ENCODE results near the gene ZNF490.
"Not testable (repeated sequence)": the region's sequence is repeated elsewhere in the genome, so short reads cannot be mapped to it uniquely, and the experiment has no call there.

ZNF490 gene

DNA sequence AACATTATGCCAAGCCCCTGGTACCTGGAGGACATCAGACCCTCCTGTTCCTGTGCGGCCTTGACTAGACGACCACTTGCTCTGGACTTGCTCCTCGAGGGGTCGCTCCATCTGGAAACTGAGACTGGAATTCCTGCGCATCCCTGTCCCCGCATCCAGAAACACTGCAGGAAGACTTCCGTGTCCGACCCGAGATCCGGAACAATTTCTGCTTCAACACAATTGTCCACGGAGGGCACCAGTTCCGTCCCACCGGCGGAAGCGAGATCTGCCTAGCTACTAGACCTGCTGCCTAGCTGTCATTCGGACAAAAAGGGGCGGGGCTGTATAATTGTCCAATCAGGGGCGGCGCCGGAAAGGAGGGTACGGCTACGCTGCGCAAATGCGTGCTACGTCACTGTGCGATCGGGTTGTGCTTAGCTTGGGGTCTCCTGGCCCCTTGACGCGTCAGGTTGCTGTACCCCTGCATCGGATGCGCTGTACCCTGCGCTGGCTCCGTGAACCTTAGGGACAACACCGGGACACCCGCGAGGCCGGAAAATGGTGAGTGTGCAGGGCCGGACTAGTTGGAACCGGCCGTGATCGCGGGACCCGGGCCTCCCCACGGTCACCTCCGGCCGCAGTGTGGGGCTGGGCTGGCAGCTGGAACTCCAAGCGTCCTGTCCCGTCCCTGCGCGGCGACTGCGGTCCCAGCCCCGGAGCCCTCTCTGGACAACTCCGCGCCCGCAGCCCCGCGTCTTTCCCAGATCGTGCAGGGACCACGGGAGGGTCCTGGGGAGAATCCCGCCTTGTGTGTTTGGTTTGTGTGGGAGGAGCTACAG, at the start of gene ZNF490, which contains the start of gene ZNF791:
Gene ZNF490 (minus strand): TSS at position 274 of the 821 bp plus-strand sequence. CDS start 133 bp downstream, at position 141.
Gene ZNF791 (plus strand): TSS at position 381 of the 821 bp plus-strand sequence. CDS start 160 bp downstream, at position 541.
- peak; percentile 99 to 100 for DNase-seq

GRCh38 chr19:12657966-12658365, 47.4 kb upstream of the ZNF490 start:
- DNase-seq, result no peak

DNA sequence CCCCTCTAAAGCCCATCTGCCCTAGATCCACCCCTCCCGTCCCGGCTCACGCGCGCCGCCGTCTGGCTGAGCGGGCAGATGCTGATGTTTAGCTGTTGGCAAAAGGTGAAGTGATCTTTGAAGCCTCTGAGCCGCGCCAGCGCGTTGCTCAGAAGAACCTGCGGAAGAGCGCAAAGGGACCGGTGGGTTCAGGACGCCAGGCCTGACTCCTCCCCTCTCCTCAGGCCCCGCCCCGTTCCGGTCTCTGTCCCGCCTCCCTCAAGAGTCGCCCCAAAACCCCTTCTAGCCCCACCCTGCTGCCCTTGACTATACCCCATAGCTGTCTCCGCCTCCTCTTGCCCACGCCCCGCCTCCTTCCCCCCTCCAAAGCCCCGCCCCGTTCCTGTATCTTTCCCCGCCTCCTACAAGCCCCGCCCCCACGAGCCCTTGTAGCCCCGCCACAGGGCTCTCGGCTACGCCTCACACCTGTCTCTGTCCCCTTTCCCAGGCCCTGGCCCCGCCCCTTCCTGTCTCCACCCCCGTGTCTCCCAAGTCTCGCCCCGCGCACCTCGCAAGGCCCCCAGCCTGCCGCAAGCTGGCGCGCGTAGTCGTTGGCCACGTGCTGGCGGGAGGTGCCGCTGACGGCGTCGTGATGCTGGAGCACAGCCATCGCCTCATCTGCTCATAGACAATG, 46.4 kb upstream of the ZNF490 start:
- no peak for DNase-seq

DNA sequence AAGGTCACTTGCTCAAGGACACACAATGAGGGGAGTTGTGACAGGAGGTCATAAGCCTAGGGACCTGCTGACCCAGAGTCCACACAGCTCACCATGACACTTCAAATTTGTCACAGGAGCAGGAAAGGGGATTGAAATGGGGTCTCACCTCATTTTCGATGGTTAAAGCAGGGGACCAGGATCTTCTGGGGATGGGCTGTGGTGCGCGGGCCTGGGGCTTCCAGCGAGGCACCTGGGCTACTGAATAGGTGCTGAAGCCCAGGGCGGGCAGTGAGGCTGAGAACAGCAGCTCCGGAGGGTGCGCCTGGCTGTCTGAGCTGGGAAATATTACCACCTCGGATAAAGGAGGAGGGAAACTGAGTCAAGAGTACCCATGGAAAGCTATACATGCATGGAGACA, 44.9 kb upstream of the ZNF490 start:
- no peak for DNase-seq

DNA sequence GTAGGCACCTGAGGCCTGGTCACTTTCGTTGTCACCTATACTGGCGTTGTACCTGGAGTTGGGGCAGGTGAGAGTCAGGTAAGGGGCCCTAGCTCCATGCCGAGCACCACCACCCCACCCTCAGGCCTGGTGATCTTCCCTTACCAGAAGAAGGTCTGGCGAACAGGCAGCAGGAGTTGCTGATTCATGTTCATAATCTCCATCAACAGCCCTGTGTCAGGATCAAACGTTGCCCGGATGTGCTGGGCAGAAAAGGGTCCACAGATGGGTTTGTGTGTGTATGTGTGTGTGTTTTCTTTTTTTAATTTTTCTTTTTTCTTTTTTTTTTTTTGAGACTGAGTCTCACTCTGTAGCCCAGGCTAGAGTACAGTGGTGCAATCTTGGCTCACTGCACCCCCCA, 41.6 kb upstream of the ZNF490 start:
- DNase-seq, result no peak

DNA sequence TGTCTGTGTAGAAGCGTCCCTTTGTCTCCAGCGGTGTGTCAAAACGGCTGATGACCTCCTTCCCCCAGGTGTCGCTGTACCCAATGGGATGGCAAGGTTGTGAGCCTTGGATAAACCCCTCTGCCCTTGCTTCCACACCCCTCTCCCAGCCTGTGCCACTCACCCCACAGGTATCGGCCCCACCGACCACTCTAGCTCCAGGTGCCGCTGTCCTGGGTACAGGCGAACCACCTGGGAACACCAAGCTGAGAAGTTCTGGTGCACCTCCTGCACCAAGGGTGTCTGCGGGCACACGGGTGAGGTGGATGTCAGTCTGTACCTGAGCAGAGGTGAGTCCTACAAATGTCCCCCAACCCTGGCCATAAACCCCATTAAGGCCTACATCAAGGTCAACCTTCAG, 39.3 kb upstream of the ZNF490 start:
- no peak for DNase-seq

GRCh38 chr19:12648088-12648487, 37.5 kb upstream of the ZNF490 start:
- DNase-seq, result no peak

- no peak for DNase-seq
Observed at GRCh38 chr19:12647490-12648071, 37.0 kb upstream of the ZNF490 start.

GRCh38 chr19:12647047-12647446, 36.4 kb upstream of the ZNF490 start:
- no peak for DNase-seq

DNA sequence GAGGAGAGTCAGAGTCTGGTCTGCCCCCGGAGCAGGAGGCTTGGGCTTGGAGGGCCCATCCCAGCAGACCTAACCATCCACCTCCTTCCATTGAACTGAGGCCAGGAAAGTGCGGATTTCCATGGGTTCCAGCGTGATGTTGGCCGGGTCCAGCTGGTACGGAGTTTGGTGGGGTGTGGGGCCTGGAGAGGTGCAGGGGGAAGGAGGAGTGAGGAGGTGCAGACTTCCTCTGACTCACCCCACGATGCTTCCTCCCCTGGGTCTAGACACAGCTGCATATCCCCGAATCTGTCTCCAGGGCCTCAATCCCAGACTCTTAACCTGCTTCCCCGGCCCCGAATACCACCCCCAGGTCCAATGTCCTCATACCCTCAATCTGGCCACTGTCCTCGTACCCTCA, 35.9 kb upstream of the ZNF490 start:
- no peak for DNase-seq

- DNase-seq, result not testable (repeated sequence)
Observed at GRCh38 chr19:12643716-12644115, 33.1 kb upstream of the ZNF490 start.

GRCh38 chr19:12642506-12642905, 31.9 kb upstream of the ZNF490 start:
- no peak for DNase-seq

DNA sequence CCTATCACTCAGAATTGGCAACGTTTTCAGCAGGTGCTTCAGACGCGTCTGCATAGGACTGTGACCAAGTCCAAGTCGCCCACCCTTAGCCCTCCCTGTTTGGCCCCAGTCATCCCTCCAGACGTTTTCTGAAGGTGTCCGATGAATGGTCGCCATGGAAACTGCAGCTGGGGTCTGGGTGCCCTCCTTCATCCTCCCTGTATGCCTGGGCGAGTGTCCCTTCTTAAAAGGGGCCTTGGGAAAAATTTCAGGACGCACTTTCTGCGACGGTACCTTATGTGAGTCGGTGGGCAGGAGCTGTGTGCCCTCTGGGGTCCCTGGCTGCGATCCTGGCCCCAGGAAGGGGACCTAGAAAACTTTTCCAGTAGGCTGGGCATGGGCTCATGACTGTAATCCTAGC, 30.8 kb upstream of the ZNF490 start:
- no peak for DNase-seq

GRCh38 chr19:12639901-12640613, 29.4 kb upstream of the ZNF490 start:
- peak; percentile 46 to 65 for DNase-seq

DNA sequence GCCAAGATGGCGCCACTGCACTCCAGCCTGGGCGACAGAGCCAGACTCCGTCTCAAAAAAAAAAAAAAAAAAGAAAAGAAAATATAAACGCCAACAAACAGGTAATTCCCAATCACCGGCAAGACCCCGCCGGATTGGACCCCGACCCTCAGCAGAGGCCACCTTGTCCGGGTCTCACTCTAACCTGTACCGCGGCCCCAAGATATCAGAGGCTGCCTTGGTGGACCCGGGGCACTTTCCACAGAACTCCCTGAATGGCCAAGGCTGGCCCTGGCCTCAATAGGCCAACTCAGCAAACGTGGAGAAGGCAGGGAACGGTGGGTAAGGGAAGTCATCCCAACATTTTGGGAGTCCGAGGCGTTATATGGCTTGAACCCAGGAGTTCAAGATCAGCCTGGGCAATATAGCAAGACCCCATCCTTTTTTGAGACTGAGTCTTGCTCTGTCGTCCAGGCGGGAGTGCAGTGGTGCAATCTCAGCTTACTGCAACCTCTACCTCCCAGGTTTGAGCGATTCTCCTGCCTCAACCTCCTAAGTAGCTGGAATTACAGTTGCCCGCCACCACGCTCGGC, 28.1 kb upstream of the ZNF490 start:
- DNase-seq, result no peak

- DNase-seq, result no peak
Observed at GRCh38 chr19:12636631-12637030, 26.0 kb upstream of the ZNF490 start.

DNA sequence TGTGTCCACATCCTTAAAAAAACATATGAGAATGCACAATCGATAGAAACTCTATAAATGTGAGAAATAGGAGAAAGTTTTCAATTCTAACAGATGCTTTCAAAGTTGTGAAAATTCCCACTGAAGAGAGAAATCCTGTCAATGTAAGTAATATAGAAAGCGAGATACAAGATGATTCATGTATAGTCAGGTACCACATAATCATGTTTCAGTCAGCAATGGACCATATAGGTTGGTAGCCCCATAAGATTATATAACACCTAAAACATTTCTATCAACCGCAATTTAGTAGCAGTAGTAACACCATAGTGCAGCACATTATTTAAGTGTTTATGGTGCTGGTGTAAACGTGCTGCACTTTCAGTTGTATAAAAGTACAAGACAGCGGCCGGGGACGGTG, 18.6 kb upstream of the ZNF490 start:
- no peak for DNase-seq

DNA sequence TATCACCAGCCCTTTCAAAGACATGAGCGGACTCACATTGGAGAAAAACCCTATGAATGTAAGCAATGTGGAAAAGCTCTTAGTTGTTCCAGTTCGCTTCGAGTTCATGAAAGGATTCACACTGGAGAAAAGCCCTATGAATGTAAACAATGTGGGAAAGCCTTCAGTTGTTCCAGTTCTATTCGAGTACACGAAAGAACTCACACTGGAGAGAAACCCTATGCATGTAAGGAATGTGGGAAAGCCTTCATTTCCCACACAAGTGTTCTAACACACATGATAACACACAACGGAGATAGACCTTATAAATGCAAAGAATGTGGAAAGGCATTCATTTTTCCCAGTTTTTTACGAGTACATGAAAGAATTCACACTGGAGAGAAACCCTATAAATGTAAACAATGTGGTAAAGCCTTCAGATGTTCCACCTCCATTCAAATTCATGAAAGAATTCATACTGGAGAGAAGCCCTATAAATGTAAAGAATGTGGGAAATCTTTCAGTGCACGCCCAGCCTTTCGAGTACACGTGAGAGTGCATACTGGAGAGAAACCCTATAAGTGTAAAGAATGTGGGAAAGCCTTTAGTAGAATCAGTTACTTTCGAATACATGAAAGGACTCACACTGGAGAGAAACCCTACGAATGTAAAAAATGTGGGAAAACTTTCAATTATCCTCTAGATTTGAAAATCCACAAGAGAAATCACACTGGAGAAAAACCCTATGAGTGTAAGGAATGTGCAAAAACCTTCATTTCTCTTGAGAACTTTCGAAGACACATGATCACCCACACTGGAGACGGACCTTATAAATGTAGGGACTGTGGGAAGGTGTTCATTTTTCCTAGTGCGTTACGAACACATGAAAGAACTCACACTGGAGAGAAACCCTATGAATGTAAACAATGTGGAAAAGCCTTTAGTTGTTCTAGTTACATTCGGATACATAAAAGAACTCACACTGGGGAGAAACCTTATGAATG, 17.7 kb upstream of the ZNF490 start:
- DNase-seq, result no peak

DNA sequence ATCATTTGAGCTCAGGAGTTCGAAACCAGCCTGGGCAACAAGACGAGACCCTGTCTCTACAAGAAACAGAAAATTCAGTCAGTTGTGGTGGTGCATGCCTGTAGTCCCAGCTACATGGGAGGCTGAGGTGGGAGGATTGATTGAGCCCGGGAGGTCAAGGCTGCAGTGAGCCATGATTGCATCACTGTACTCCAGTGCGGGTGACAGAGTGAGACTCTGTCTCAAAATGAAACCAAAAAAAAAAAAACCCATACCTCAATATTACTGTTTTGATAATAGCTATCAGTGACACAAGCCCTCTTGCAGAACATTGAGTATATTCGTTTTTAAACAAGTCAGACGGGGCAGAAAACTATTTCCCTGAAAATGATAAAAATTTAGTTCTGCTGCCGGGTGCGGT, 16.3 kb upstream of the ZNF490 start:
- DNase-seq, result no peak

DNA sequence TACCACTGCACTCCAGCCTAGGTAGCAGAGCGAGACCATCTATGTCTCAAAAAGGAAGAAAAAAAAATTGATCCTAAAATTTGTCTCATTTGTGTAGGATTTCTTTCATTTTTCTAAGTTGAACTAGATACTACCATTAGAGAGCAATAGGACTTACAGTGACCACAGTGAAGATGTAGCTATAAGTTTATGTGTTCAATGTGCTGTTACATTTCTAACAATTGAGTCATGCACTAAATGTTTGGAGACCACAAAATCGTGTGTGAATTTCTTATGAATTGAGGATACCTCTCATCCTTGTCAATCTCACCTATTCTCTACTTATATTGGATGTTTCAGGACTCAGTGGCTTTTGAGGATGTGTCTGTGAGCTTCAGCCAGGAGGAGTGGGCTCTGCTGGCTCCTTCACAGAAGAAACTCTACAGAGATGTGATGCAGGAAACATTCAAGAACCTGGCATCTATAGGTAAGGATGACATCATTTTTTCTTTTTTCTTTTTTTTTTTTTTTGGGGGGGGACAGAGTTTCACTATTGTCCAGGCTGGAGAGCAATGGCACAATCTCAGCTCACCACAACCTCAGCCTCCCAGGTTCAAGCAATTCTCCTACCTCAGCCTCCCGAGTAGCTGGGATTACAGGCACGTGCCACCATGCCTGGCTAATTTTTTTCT, 12.9 kb upstream of the ZNF490 start:
- DNase-seq, result no peak
